ENCODE data around the gene VAC14. TPM values are rescaled to one million over a fixed set of nuclear protein-coding genes. Genes with fewer than 3 reads are reported as not detected.

VAC14 gene
- total RNA-seq, 4 donors from 2014 or later = 44.0 to 106 (median 64.5) TPM

DNA sequence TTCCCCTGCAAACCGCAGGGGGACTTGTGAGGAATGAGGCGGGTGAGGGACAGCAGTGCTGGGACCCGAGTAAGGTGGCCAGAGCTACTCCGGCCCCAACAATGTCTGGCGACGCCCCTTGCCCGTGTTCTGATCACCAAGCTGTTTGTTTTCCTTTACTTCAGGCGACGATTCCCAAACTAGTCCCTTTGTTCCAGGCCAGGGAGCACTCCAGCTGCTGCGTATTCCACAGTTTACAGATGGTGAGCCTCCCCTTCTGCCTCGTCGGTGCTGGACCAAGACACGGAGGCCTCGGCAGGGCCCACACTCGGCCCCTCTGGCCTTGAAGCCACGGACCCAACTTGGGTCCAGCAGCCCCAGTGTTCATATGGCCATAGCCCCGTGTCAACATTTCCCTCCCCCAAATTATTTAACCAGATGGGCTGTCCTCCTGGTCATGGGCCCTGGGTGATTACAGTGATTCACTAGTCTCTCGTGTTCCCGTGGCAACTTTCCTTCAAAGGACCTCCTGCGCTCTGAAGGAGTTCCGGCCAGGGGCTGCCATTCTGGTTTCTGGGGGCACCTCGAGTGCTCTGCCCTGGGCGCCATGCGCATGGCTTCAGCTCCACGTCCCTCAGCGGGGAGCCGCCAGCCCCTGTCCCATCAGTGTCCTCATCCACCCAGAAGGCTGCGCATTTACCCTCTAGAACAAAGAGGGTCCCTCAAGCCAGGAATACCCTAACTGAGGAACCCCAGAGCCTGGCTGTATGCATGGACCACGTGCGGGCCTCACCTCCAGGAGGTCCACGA lies 90.3 kb downstream of the VAC14 start:
- TF ChIP-seq, protein P1, sequence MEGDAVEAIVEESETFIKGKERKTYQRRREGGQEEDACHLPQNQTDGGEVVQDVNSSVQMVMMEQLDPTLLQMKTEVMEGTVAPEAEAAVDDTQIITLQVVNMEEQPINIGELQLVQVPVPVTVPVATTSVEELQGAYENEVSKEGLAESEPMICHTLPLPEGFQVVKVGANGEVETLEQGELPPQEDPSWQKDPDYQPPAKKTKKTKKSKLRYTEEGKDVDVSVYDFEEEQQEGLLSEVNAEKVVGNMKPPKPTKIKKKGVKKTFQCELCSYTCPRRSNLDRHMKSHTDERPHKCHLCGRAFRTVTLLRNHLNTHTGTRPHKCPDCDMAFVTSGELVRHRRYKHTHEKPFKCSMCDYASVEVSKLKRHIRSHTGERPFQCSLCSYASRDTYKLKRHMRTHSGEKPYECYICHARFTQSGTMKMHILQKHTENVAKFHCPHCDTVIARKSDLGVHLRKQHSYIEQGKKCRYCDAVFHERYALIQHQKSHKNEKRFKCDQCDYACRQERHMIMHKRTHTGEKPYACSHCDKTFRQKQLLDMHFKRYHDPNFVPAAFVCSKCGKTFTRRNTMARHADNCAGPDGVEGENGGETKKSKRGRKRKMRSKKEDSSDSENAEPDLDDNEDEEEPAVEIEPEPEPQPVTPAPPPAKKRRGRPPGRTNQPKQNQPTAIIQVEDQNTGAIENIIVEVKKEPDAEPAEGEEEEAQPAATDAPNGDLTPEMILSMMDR (IDR thresholded peaks at IDR 0.05) = no peak
- TF ChIP-seq POLR2A (IDR thresholded peaks at IDR 0.05) = no peak
- Histone ChIP-seq H3K27ac (no peak overlapping the region), H3K27me3 (no peaks in the 10 kb centered on the region), H3K4me3 (no peak overlapping the region), H3K4me1 (peaks cover 0 to 19% (median 0%) of the 10 kb centered on the region in 4 donors), H3K9me3 (no peaks in the 10 kb centered on the region), H3K36me3 (peaks cover 0 to 3% (median 0%) of the 10 kb centered on the region in 3 donors)
- DNase-seq = no peak

DNA sequence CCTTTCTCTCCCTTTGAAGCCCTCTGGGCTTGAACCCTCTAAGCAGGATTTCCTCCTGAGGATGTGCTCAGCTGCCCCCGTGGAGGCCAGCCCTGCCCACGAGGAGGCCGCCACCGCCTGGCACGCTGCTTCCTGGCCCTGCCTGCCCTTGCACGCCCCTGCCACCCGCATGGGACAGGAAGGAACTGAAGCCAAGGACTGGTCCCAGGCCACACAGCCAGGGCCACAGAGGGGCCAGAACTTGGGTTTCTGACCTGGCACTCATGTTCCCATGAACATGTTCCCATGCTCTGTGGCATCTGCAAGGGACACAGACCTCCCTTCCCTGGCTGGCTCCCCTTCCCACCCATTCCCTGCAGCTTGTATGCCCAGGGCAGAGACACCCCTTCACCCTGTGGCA lies 91.0 kb downstream of the VAC14 start:
- H3K27me3 ChIP-seq = no peaks in the 10 kb centered on the region
- H3K36me3 ChIP-seq = peaks cover 0 to 3% (median 0%) of the 10 kb centered on the region in 3 donors
- no peak for DNase-seq
- H3K9me3 ChIP-seq = no peaks in the 10 kb centered on the region
- H3K4me3 ChIP-seq = no peak overlapping the region
- TF ChIP-seq POLR2A (IDR thresholded peaks at IDR 0.05) = no peak
- TF ChIP-seq, protein P1 (IDR thresholded peaks at IDR 0.05) = no peak
- no peak overlapping the region for H3K27ac ChIP-seq
- H3K4me1 ChIP-seq = peaks cover 0 to 19% (median 0%) of the 10 kb centered on the region in 4 donors

DNA sequence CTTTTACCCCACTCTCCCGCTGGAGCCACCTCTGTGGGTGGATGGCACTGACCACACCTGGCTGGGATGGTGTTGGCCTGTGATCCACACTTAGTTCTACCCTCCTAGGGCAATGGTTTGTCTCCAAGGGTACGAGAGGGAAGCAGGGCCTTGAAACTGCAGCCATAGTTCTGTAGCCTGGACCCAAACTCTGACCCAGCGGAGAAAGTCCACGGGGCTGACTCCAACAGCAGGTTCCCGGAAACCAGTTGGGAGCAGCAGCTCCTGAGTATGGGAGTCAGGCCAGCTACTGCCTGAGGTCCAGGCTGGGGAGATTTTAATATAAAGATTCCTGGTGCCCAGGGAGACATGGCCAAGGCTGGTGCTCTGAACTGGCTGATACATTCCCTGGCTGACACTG lies 91.5 kb downstream of the VAC14 start:
- peaks cover 0 to 3% (median 0%) of the 10 kb centered on the region in 3 donors for H3K36me3 ChIP-seq
- no peaks in the 10 kb centered on the region for H3K27me3 ChIP-seq
- no peak overlapping the region for H3K4me3 ChIP-seq
- no peak overlapping the region for H3K27ac ChIP-seq
- H3K9me3 ChIP-seq = no peaks in the 10 kb centered on the region
- TF ChIP-seq POLR2A (IDR thresholded peaks at IDR 0.05) = no peak
- TF ChIP-seq, protein P1 (IDR thresholded peaks at IDR 0.05) = no peak
- no peak for DNase-seq
- H3K4me1 ChIP-seq = peaks cover 0 to 20% (median 0%) of the 10 kb centered on the region in 4 donors

DNA sequence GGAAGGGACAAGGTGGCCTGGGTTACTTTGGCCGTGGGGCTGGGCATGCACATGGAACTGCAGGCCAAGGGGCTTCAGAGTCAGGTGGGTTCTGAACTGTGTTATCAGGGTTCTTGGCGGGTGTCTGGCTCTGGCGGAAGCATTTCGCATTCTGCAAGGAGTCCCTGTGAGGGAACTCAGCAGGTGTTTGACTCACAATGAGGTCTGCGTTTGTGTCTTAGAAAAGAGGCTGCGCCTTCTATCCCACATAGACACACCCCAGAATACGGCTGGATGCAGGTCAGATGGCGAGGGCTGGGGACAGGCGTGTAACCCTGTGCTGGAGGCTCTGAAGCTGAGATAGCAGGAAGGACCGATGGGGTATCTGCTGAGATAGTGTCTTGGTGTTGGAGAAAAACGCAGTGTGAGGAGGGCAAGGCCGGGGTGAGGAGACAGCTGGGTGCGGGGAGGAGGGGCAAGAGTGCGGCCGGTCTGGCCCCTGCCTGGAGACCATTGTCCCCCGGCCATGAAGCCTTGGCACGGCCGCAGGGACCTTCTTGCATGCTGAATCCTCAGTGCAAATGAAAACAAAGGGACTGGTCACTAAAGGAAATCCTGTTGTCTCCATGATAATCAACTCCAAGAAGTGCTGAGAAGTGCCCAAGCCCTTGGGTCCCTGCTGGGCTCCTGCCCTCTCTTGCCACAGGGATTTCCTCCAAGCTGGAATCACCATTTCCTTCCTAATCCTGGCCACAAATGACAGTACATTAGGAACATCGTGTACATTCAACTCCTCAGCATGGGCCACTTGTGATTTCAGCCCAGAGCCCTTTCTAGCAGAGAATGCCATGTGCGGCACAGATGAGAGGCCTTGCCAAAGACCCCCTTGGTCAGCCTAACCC lies 92.4 kb downstream of the VAC14 start:
- H3K27ac ChIP-seq = no peak overlapping the region
- H3K9me3 ChIP-seq = no peaks in the 10 kb centered on the region
- no peak overlapping the region for H3K4me3 ChIP-seq
- TF ChIP-seq, protein P1 (IDR thresholded peaks at IDR 0.05) = no peak
- no peak for TF ChIP-seq POLR2A (IDR thresholded peaks at IDR 0.05)
- H3K36me3 ChIP-seq = peaks cover 0 to 3% (median 0%) of the 10 kb centered on the region in 3 donors
- H3K27me3 ChIP-seq = no peaks in the 10 kb centered on the region
- DNase-seq = no peak
- H3K4me1 ChIP-seq = peaks cover 0 to 29% (median 0%) of the 10 kb centered on the region in 4 donors

DNA sequence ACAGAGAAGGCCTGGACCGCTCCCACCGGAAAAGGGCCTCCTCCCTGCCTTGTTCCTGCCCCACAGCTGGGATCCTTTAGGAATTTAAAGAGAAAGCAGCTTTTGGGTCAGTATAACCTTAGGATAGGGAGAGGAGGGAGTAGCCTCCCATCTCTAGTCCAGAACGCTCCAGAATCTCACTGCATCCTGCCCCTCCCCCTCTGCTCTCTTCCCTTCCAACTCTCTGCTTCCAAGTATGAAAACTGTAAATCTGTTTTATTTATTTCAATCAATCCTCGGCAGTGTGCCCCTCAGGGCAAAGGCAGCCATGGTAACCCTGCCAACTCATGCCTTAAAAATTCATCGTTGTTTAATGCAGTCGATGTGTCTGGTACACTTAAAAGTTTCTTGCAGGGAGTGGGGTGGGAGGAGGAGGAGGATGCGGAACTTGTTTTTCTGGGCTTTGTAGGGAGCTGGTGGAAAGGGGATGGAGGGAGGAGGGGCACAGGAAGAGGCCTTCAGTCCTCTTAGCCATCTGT lies 94.0 kb downstream of the VAC14 start:
- H3K27me3 ChIP-seq = no peaks in the 10 kb centered on the region
- DNase-seq = no peak
- no peaks in the 10 kb centered on the region for H3K9me3 ChIP-seq
- H3K27ac ChIP-seq = peak overlapping the region; percentile 13 to 87 (median 31)
- H3K36me3 ChIP-seq = peaks cover 0 to 3% (median 0%) of the 10 kb centered on the region in 3 donors
- H3K4me1 ChIP-seq = peaks cover 0 to 44% (median 0%) of the 10 kb centered on the region in 4 donors
- TF ChIP-seq POLR2A (IDR thresholded peaks at IDR 0.05) = no peak
- TF ChIP-seq, protein P1 (IDR thresholded peaks at IDR 0.05) = no peak
- no peak overlapping the region for H3K4me3 ChIP-seq

All from Peyer's patch (tissue), 4 donors.